Hepatocyte (in vitro differentiated cells): ENCODE data around the gene CTSL.

Experiments used
- CTCF ChIP-seq: fragments of 200-600 bp; sonication (generic); IDR thresholded peaks from 2 replicates; pipeline ENCODE4 v1.5.1; 2016; ENCODE audit warnings: antibody characterized with exemption, mild to moderate bottlenecking; ENCODE audit not compliant: poor library complexity
- EZH2 ChIP-seq: fragments of 200-600 bp; sonication (generic); IDR thresholded peaks from 2 replicates; pipeline ENCODE4 v1.6.1; 2016; ENCODE audit warnings: antibody characterized with exemption, mild to moderate bottlenecking, borderline replicate concordance
- EZH2phosphoT487 ChIP-seq: fragments of 200-600 bp; sonication (generic); IDR thresholded peaks from one replicate; pipeline ENCODE4 v1.6.1; 2018; ENCODE audit warnings: antibody characterized with exemption, mild to moderate bottlenecking, low read depth, moderate library complexity; ENCODE audit not compliant: unreplicated experiment, severe bottlenecking

DNA sequence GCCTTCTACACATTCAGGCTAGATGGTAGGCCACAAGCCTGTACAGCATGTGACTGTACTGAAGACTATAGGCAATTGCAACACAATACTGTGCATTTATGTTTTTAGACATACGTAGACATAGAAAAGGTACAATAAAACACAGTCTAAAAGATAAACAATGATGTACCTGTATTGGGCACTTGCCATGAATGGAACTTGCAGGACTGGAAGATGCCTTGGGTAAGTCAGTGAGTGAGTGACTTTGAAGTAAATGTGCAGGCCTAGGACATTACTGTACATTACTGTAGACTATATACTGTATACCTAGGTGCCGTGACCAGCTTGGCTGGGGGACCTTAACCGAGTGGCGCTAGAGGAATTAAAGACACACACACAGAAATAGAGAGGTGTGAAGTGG is 53.1 kb downstream of the CTSL start:
- TF ChIP-seq CTCF (no peak), EZH2 (no peak), EZH2phosphoT487 (no peak)
